GM20431 (cell line): ENCODE measurements around the gene SNRNP70.
"Not testable (repeated sequence)": the region's sequence is repeated elsewhere in the genome, so short reads cannot be mapped to it uniquely, and the experiment has no call there.

Experiments used
- in situ Hi-C: fragments of 300-500 bp; cut with MseI, MboI; formaldehyde crosslinking; loops from one replicate; pipeline ENCODE4 v1.15.0; 2020; ENCODE audit warnings: low sequenced_read_pairs; ENCODE audit not compliant: unreplicated experiment

The SNRNP70 gene, protein sequence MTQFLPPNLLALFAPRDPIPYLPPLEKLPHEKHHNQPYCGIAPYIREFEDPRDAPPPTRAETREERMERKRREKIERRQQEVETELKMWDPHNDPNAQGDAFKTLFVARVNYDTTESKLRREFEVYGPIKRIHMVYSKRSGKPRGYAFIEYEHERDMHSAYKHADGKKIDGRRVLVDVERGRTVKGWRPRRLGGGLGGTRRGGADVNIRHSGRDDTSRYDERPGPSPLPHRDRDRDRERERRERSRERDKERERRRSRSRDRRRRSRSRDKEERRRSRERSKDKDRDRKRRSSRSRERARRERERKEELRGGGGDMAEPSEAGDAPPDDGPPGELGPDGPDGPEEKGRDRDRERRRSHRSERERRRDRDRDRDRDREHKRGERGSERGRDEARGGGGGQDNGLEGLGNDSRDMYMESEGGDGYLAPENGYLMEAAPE

DNA sequence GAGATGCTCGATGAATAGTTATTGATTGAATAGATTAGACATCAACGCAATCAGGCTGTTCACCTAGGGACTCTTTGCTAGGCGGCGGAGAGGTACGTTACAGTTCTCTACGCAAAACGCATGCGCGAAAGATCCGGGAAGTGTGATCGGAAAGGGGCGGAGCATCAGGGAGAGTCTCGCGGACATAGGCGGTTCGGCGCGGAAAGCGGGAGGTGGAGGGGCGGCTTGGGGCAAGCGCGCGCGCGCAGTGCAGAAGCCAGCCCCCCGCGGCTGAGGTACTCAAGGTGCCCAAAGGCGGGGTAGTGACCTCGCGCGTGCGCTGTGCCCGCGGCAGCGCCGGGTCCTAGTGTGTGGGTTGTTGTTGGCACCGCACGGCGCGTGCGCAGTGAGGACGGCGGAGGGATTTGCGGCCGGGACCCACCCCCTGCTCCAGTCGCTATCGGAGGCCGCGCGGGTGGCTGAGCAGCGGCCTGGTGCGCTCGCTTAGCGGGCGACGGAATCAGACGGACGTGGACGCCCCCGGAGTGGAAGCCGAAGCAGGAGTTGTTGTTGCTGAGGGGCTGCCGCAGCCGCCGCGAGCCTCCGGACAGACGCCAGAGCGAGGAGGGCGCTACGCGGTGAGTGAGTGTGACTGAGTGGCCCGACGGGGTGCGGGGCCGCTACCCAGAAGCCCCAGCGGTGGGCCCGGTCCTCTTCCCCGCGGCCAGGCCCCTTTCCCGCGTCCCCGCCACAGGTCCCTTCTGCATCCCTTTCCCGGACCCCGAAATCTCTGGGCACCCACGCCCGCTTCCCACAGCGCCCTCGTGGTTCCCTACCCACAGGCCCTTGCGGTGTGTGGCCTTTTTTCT is at the start of gene SNRNP70:
Gene SNRNP70 (plus strand): TSS at position 432 of the 848 bp plus-strand sequence. CDS start 964 bp downstream, outside the sequence.
- in situ Hi-C loops, result no loop called here

DNA sequence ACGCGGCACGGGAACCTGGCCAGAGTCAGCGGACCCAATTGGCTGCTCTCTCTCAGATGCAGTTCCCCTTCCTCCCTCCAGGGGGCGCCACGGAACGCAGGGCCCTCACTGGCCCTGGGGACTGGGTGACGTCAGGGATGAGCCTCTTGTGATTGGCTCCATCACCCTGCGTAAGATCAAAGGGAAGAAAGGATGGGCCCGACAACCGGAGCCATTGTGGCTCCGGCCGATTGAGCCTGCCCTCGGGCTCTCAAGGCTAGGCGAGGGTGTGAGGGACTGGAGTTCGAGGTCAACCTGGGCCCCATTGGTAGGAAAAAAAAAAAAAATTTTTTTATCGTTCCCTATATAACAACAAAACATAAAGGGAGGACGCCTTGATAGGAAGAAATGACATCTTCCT is 48.4 kb upstream of the SNRNP70 start, which contains the start of gene CGB1:
Gene CGB1 (minus strand): TSS at position 81 of the 400 bp plus-strand sequence. CDS start 184 bp downstream, outside the sequence.
- in situ Hi-C loops, result not testable (repeated sequence)

GRCh38 chr19:49038111-49038510 is 47.1 kb upstream of the SNRNP70 start:
- in situ Hi-C loops, result not testable (repeated sequence)

DNA sequence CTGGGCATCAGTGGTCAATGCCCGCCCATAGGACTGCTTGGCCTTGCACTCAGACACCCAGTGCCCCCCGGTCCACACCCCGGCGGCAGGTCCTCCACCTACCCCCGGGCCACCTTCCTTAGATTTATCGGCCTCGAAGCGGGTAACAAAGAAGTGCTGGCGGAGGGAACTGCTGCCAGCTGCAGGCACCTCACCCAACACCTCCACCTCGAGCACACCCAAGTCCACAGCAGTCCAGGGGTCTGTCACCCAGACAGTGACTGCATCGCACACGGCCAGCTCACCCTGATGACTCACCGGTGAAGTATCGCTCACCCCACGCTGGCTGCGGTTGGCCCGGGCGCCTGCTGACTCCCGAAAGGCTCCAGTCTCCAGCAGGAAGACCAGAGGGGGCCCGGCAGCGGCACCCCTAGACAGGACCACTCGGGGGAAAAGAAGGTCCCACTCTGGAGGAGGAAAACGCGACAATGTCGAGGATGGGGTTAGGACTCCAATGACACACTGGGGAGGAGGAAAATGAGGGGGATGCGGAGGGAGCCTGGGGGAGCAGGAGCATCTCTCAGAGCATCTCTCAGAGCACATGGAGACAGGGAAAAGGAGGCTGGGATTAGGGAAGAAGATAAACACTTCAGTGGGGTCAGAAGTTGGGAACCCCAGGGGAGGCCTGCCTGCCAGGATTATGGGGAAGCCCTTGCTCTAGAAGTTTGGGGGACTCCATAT is 46.5 kb upstream of the SNRNP70 start:
- in situ Hi-C loops, result not testable (repeated sequence)

DNA sequence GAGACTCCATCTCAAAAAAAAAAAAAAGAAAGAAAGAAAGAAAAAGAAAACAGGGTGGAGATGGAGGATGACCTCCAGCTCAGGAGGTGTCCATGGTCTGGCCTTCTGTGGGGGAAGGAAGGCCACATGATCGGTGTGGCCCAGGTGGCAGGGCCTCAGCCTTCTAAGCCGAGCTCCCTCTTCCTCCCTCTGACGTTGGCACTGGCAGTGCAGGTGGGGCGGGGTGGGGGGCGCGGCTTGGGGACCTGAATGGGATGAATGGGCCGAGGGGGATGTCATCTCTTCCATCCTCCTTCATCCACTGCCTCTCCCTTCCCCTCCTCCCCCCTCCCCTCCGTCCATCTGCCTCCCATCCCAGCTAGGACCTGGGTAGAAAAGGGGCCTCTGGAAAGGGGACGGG is 45.5 kb upstream of the SNRNP70 start:
- in situ Hi-C loops, result not testable (repeated sequence)

- in situ Hi-C loops, result no loop called here
Measured at GRCh38 chr19:49042177-49042576, 43.1 kb upstream of the SNRNP70 start.

DNA sequence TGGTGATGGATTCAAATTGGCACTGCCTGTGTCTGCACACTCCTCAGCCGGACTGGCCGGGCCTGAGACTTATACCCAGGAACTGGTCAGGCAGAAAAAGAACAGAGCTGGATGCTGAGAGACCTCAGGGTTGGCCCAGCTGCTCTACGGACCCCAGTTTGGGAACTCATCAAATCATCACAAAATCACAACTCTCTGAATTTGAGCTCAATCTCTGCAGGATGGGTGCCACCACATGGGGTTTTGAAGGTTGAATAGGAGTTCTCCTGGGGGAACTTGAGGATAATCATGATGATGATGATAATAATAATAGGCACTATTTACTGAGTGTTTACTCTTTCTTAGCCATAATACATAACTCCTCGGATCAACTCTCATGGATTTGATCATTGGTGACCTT is 42.6 kb upstream of the SNRNP70 start:
- in situ Hi-C loops, result not testable (repeated sequence)

GRCh38 chr19:49043548-49043947 is 41.7 kb upstream of the SNRNP70 start, which contains the start of gene CGB5:
CGB5 (plus strand) TSS chr19:49043848; CDS start chr19:49044210, 362 bp downstream.
- in situ Hi-C loops, result not testable (repeated sequence)

DNA sequence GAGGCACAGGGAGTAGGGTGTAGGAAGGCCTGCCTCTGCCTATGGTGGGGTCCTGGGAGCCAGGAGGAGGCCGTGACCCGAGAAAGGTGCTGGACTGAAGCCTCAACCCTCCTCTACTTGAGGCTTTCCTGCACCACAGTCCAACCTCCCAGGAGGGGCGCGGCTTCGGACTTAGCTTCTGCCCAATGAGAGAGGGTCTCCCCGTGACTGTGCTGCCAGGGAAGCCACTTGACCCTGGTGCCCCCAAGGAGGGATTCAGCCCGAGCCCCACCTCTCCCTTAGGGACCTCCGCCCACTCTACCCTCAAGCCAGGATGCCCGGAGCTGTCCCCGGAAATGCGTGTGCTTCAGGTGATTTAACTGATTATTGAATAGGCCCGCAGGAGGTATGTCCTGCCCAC is 36.2 kb upstream of the SNRNP70 start, which contains the start of gene CGB8:
Gene CGB8 (minus strand): TSS at position 101 of the 400 bp plus-strand sequence. CDS start 372 bp downstream, outside the sequence.
- in situ Hi-C loops, result not testable (repeated sequence)

GRCh38 chr19:49049834-49050233 is 35.4 kb upstream of the SNRNP70 start:
- in situ Hi-C loops, result not testable (repeated sequence)

DNA sequence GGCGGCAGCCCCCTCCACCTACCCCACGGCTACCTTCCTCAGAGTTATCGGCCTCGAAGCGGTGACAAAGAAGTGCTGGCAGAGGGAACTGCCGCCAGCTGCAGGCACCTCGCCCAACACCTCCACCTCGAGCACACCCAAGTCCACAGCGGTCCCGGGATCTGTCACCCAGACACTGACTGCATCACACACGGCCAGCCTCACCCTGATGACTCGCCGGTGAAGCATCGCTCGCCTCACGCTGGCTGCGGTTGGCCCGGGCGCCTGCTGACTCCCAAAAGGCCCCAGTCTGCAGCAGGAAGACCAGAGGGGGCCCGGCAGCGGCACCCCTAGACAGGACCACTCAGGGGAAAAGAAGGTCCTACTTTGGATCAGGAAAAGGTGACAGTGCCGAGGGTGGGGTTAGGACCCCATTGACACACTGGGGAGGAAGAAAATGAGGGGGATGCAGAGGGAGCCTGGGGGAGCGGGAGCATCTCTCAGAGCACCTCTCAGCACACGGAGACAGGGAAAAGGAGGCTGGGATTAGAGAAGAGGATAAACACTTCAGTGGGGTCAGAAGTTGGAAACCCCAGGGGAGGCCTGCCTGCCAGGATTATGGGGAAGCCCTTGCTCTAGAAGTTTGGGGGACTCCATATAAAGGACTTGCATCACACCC is 34.7 kb upstream of the SNRNP70 start:
- in situ Hi-C loops, result not testable (repeated sequence)

- in situ Hi-C loops, result no loop called here
Measured at GRCh38 chr19:49056101-49056901, 28.9 kb upstream of the SNRNP70 start.

GRCh38 chr19:49056902-49057596 is 28.2 kb upstream of the SNRNP70 start:
- in situ Hi-C loops, result not testable (repeated sequence)

GRCh38 chr19:49057636-49058234 is 27.5 kb upstream of the SNRNP70 start, which contains the start of gene CGB7:
CGB7 (minus strand) TSS chr19:49057749; CDS start chr19:49055375, 2,374 bp downstream.
- in situ Hi-C loops, result no loop called here

DNA sequence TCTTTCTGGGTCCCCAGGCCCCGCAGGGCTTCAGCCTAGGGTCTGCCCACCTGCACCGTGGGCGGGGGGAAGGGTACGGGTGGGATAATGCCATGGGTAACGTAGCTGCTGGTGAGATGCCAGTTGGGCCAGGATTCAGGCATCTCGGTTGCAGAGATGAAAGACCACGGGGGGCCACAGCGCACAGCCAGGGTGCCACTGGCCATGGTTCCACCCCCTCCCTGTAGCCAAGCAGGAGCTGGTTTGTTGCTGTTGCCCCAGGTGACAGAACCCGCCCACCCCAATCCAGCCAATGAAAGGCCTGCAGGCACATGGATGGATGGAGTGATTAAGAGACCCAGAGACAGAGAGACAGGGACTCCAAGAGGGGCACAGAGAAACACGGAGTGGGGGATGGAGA is 26.7 kb upstream of the SNRNP70 start:
- in situ Hi-C loops, result no loop called here

DNA sequence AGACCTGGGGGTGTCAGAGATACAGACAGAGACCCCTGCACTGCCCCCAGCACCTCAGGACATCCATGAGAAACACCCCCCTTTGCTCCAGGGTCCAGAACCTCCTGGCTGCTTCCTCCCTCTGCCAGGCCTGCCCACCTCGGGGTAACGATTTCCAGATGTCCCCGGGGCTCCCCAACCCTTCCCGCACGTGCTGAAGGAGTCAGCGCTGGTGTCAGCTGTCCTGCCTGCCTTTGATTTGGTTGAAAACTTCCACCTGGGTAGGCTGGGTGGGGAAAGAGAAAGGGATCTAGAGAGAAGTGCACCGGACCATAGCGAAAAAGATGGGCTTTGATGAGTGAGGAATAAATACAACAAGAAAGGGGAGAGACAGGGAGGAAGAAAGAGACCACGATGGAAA is 26.2 kb upstream of the SNRNP70 start:
- in situ Hi-C loops, result no loop called here

DNA sequence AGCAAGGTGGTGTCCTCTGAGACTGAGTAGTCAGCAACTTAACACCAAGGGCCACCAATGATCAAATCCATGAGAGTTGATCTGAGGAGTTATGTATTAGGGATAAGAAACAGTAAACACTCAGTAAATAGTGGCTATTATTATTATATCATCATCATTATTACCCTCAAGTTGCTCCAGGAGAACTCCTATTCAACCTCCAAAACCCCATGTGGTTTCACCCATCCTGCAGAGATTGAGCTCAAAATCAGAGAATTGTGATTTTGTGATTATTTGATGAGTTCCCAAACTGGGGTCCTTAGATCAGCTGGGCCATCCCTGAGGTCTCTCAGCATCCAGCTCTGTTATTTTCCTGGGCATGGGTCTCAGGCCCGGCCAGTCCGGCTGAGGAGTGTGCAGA is 24.3 kb upstream of the SNRNP70 start:
- in situ Hi-C loops, result no loop called here

GRCh38 chr19:49061445-49061844 is 23.8 kb upstream of the SNRNP70 start:
- in situ Hi-C loops, result no loop called here
